ENCODE results near the gene PTPRR.

The PTPRR gene

DNA sequence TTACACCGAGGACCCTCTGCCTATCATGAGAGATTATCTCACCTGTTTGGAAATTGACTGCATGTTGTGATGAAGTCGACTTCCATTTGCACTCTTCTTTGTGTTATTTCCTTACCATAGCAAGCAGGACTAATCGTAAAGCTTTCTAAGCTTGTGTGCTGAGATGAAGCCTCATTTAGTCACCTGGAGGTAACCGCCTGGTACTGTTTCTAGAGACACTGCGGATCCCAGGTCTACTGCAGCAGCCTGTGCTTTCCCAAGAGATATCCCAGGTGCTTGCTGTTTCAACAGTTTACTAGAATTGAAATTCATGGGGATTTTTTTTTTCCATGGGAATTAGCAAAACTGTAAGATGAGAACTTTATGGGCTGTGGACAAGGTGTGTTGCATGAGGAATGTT lies 131.8 kb downstream of the PTPRR start:
- no peak for DNase-seq

GRCh38 chr12:70787612-70788011 lies 132.9 kb downstream of the PTPRR start:
- DNase-seq, result no peak

DNA sequence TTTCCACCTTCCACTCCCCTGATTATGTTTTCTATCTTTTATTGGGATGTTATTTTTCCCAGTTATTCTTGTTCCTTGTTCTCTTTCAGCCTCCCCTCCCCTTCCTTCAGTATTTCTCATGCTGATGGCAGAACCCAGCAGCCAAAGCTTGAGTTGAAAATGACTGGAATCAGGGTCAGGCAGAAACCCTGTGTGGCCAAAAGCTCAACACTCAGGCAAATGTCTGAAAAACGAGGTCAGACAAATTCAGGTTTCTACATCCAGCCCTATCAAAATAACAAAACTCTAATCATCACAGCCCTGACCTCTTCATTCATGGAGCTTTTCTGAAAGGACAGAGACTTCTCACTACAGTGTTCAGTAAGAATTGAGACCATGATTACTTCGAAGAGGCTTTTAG lies 134.6 kb downstream of the PTPRR start:
- DNase-seq, result no peak

GRCh38 chr12:70784042-70784668 lies 136.4 kb downstream of the PTPRR start:
- DNase-seq, result no peak

DNA sequence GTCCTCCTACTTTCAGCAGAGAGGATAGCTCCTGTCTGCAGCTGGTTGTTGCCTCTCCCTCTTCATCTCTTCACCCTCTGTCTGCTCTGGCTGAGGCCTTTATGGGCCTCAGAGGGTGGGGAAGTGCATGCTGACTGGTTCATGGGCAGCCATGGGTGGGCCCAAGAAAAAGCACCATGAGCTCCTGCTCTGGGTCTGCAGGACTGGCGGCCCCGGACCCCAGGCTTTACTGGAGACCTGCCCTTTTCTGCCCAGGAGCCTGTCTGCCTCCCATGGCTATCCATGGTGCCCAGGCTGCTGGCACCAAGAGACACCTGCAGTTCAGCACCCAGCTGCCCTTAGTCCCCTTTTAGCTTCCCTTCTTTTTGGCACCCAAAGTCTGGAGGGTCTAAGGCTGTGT lies 137.1 kb downstream of the PTPRR start:
- DNase-seq, result no peak

GRCh38 chr12:70779250-70779649 lies 141.3 kb downstream of the PTPRR start:
- no peak for DNase-seq

GRCh38 chr12:70774055-70774454 lies 146.5 kb downstream of the PTPRR start:
- DNase-seq, result no peak

DNA sequence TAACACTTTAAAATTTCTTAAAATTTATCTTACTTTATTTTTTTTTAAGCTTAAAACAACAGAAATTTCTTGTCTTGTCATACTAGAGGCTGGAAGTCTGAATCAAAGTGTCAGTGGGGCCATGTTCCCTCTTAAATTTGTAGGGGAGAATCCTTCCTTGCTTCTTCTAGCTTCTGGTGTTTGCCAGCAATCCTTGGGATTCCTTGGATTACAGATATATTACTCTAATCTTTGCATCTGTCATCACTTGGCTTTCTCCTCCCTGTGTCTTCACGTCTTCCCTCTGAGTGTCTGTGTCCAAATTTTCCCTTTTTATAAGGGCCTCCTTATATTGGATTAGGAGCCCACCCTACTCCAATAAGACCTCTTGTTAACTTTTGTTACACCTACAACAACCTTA lies 147.7 kb downstream of the PTPRR start:
- no peak for DNase-seq

GRCh38 chr12:70771581-70771980 lies 149.0 kb downstream of the PTPRR start:
- no peak for DNase-seq

DNA sequence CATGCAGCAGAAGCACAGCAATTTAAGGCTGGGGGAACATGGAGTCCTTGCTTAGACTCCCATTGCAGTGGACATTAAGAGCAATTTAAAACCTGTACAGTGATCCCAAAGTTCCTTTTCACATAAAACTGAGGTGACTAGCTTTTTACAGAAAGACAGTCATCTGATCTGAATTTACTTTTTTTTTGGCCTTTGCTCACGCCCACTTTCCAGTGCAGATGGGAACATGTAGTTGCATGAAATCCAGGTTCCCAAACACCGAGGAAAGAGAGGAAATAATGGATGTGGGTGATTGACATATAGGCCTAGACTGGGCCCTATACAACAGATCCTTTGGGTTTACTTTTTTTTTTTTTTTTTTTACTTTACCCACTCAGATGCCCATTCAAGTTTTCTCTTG lies 156.9 kb downstream of the PTPRR start:
- no peak for DNase-seq

GRCh38 chr12:70762000-70762399 lies 158.5 kb downstream of the PTPRR start:
- DNase-seq, result no peak

DNA sequence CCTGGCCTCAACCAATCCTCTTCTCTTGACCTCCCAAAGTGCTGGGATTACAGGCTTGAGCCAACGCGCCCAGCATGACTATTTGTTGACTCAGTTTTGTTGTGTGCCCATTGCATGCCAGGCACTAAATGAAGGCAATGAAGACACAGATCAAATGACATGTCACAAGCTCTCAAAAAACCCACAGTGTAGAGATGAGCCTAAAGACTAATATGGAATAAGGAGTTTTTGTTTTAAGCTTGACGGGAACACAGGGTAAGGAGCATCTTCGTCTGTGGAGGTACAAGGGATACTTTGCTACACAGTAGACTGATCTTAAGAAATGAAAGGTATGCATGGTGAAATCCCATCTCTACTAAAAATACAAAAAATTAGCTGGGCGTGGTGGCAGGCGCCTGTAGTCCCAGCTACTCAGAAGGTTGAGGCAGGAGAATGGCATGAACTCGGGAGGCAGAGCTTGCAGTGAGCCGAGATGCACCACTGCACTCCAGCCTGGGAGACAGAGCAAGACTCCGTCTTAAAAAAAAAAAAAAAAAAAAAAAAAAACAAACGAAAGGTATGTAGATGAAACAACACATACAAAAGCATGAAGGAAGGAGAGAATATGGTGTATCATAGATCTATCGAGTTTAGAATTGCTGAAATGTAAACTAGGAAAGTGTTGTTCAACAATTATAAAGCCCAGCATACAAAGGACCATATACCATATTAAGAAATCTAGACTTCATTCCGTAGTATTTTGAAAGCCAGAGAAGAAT lies 161.2 kb downstream of the PTPRR start:
- DNase-seq, result no peak

DNA sequence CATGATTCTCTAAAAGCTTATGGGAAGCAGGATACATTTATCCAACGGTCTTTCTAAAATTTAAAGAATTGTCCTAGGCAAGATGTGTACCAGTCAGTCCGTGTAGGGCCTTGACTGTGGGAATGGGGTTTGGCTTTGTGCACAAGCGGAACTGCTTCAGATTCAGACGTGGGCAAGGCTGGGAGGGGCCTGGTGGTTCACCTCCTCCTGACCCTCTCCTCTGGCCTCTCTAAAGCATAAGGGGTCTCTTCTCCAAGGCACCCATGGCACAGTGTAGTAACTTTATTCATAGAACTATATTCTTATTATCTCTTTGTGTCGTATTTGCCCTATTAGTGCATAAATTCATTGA lies 162.1 kb downstream of the PTPRR start:
- no peak for DNase-seq

GRCh38 chr12:70757830-70758493 lies 162.6 kb downstream of the PTPRR start:
- DNase-seq, result no peak

DNA sequence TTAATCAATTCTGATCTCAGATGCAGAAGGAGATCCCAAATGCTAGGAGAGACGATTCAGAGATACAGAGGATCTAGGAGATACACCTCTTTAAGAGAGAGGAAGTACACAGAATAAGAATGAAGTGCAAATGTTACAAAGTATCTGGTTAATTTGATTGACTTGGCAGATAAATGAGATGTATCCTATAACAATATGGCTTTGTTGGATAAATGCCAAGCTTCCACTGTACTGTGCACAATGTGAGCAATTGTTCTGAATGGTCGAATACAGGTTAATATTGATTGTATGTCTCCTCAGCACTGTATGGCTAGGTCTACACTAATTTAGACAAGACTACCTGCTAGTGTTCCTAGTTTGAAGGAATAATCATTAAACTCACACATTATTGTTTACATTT lies 163.7 kb downstream of the PTPRR start:
- DNase-seq, result no peak

GRCh38 chr12:70756118-70756517 lies 164.4 kb downstream of the PTPRR start:
- DNase-seq, result no peak

- DNase-seq, result no peak
Measured at GRCh38 chr12:70754330-70754741, 166.2 kb downstream of the PTPRR start.

- no peak for DNase-seq
Measured at GRCh38 chr12:70752327-70752726, 168.2 kb downstream of the PTPRR start.

- DNase-seq, result no peak
Measured at GRCh38 chr12:70749931-70750330, 170.6 kb downstream of the PTPRR start.

- DNase-seq, result no peak
Measured at GRCh38 chr12:70748809-70749208, 171.7 kb downstream of the PTPRR start.

GRCh38 chr12:70747445-70748260 lies 172.9 kb downstream of the PTPRR start:
- DNase-seq, result no peak

DNA sequence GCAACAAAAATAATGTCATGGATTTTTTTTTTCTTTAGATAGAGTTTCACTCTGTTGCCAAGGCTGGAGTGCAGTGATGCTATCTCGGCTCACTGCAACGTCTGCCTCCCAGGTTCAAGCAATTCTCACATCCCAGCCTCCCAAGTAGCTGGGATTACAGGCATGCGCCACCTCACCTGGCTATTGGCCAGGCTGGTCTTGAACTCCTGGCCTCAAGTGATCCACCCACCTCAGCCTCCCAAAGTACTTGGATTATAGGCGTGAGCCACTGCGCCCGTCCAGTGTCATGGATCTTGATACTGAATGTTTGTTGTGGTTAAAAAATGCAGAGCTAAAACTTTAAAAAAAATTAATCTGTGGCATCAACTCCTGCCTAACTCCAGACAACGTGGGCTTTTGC lies 175.5 kb downstream of the PTPRR start:
- no peak for DNase-seq

GRCh38 chr12:70744178-70744577 lies 176.4 kb downstream of the PTPRR start:
- DNase-seq, result no peak
